Stimulated activated CD8-positive, alpha-beta memory T cell treated with anti-CD3 and anti-CD28 coated beads, Interleukin-7, amount 100 ng/mL, for 48 hours (primary cell): ENCODE data around the gene PIAS4.

Experiments used
- DNase-seq, 2 donors: peaks; one replicate each; pipeline ENCODE4 v3.0.0-alpha.2; 2020; ENCODE audit warnings: low read depth in 1 of 2; ENCODE audit errors: extremely low read depth in 1 of 2

Gene PIAS4

GRCh38 chr19:4068047-4068966 is 60.8 kb downstream of the PIAS4 start:
- DNase-seq = no peak

GRCh38 chr19:4069331-4069959 is 61.9 kb downstream of the PIAS4 start:
- DNase-seq = no peak

- no peak for DNase-seq
Measured at GRCh38 chr19:4071610-4072009, 64.1 kb downstream of the PIAS4 start.

- no peak for DNase-seq
Measured at GRCh38 chr19:4075373-4075772, 67.8 kb downstream of the PIAS4 start.

GRCh38 chr19:4077007-4077374 is 69.5 kb downstream of the PIAS4 start:
- no peak for DNase-seq

GRCh38 chr19:4077800-4078684 is 70.5 kb downstream of the PIAS4 start:
- no peak for DNase-seq

- DNase-seq = no peak
Measured at GRCh38 chr19:4080473-4080872, 72.9 kb downstream of the PIAS4 start.

- no peak for DNase-seq
Measured at GRCh38 chr19:4081441-4082129, 74.0 kb downstream of the PIAS4 start.

GRCh38 chr19:4082172-4082571 is 74.6 kb downstream of the PIAS4 start:
- DNase-seq = no peak

- no peak for DNase-seq
Measured at GRCh38 chr19:4083677-4084546, 76.4 kb downstream of the PIAS4 start.

GRCh38 chr19:4084547-4084877 is 77.0 kb downstream of the PIAS4 start:
- no peak for DNase-seq

- DNase-seq = no peak
Measured at GRCh38 chr19:4086411-4086867, 78.9 kb downstream of the PIAS4 start.

- no peak for DNase-seq
Measured at GRCh38 chr19:4087787-4088679, 80.5 kb downstream of the PIAS4 start.

- DNase-seq = no peak
Measured at GRCh38 chr19:4088975-4089374, 81.4 kb downstream of the PIAS4 start.
